ENCODE results near the gene DNAAF3.

The DNAAF3 gene

GRCh38 chr19:55171440-55171839, 5.0 kb upstream of the DNAAF3 start:
- no peak overlapping the region for H3K4me2 ChIP-seq (ENCODE audit: low read depth, low read length, poor library complexity, severe bottlenecking)
- H3K79me2 ChIP-seq (ENCODE audit: insufficient read depth, low read length) = no peaks in the 10 kb centered on the region
- H2AFZ ChIP-seq (ENCODE audit: low read length) = no peak overlapping the region
- no peaks in the 10 kb centered on the region for H3K27me3 ChIP-seq (ENCODE audit: insufficient read depth, low read length, poor library complexity, severe bottlenecking)
- no peaks in the 10 kb centered on the region for H3K9me3 ChIP-seq (ENCODE audit: insufficient read depth, low read depth, low read length)
- H3K4me1 ChIP-seq (ENCODE audit: insufficient read depth, low read length, poor library complexity, severe bottlenecking) = no peaks in the 10 kb centered on the region
- H3K9me2 ChIP-seq (replicated peaks; ENCODE audit: low read depth, low read length) = no peaks in the 10 kb centered on the region
- no peaks in the 10 kb centered on the region for H3F3A ChIP-seq (ENCODE audit: low read depth)
- H4K20me1 ChIP-seq (ENCODE audit: insufficient read depth, low read length, poor library complexity, severe bottlenecking) = no peaks in the 10 kb centered on the region
- TF ChIP-seq CTCF (conservative IDR thresholded peaks at IDR 0.05; ENCODE audit: low read length) (no peak), EZH2phosphoT487 (IDR thresholded peaks at IDR 0.05; ENCODE audit: borderline replicate concordance) (no peak)
- no peak overlapping the region for H3K4me3 ChIP-seq (ENCODE audit: low read length, poor library complexity, severe bottlenecking)
- H3K9ac ChIP-seq (ENCODE audit: low read depth, low read length, poor library complexity, severe bottlenecking) = no peak overlapping the region
- no peaks in the 10 kb centered on the region for H3K36me3 ChIP-seq (ENCODE audit: insufficient read depth, low read length)

GRCh38 chr19:55169136-55169535, 2.7 kb upstream of the DNAAF3 start:
- no peaks in the 10 kb centered on the region for H3F3A ChIP-seq (ENCODE audit: low read depth)

GRCh38 chr19:55165952-55166529, 372 bp downstream of the DNAAF3 start:
- Histone ChIP-seq H3K4me3 (ENCODE audit: low read length, poor library complexity, severe bottlenecking) (peak overlapping the region; percentile 76), H3K4me1 (ENCODE audit: insufficient read depth, low read length, poor library complexity, severe bottlenecking) (peaks cover 3% of the 10 kb centered on the region), H3F3A (ENCODE audit: low read depth) (no peaks in the 10 kb centered on the region), H3K9ac (ENCODE audit: low read depth, low read length, poor library complexity, severe bottlenecking) (no peak overlapping the region), H3K9me2 (replicated peaks; ENCODE audit: low read depth, low read length) (no peaks in the 10 kb centered on the region), H4K20me1 (ENCODE audit: insufficient read depth, low read length, poor library complexity, severe bottlenecking) (no peaks in the 10 kb centered on the region), H3K36me3 (ENCODE audit: insufficient read depth, low read length) (no peaks in the 10 kb centered on the region), H3K27me3 (ENCODE audit: insufficient read depth, low read length, poor library complexity, severe bottlenecking) (no peaks in the 10 kb centered on the region), H3K79me2 (ENCODE audit: insufficient read depth, low read length) (no peaks in the 10 kb centered on the region), H3K4me2 (ENCODE audit: low read depth, low read length, poor library complexity, severe bottlenecking) (peak overlapping the region; percentile 90), H3K9me3 (ENCODE audit: insufficient read depth, low read depth, low read length) (no peaks in the 10 kb centered on the region), H2AFZ (ENCODE audit: low read length) (peak overlapping the region; percentile 84)
- peak; percentile 88 for TF ChIP-seq CTCF (conservative IDR thresholded peaks at IDR 0.05; ENCODE audit: low read length)
- TF ChIP-seq EZH2phosphoT487 (IDR thresholded peaks at IDR 0.05; ENCODE audit: borderline replicate concordance) = no peak

More at GRCh38 chr19:55169136-55169535, 2.7 kb upstream of the DNAAF3 start:
- no peaks in the 10 kb centered on the region for H4K20me1 ChIP-seq (ENCODE audit: insufficient read depth, low read length, poor library complexity, severe bottlenecking)
- peaks cover 3% of the 10 kb centered on the region for H3K4me1 ChIP-seq (ENCODE audit: insufficient read depth, low read length, poor library complexity, severe bottlenecking)
- no peak overlapping the region for H3K4me3 ChIP-seq (ENCODE audit: low read length, poor library complexity, severe bottlenecking)
- H2AFZ ChIP-seq (ENCODE audit: low read length) = no peak overlapping the region
- H3K79me2 ChIP-seq (ENCODE audit: insufficient read depth, low read length) = no peaks in the 10 kb centered on the region
- no peak overlapping the region for H3K9ac ChIP-seq (ENCODE audit: low read depth, low read length, poor library complexity, severe bottlenecking)
- TF ChIP-seq CTCF (conservative IDR thresholded peaks at IDR 0.05; ENCODE audit: low read length) (no peak), EZH2phosphoT487 (IDR thresholded peaks at IDR 0.05; ENCODE audit: borderline replicate concordance) (no peak)
- H3K9me2 ChIP-seq (replicated peaks; ENCODE audit: low read depth, low read length) = no peaks in the 10 kb centered on the region
- H3K36me3 ChIP-seq (ENCODE audit: insufficient read depth, low read length) = no peaks in the 10 kb centered on the region
- no peaks in the 10 kb centered on the region for H3K9me3 ChIP-seq (ENCODE audit: insufficient read depth, low read depth, low read length)
- no peak overlapping the region for H3K4me2 ChIP-seq (ENCODE audit: low read depth, low read length, poor library complexity, severe bottlenecking)
- no peaks in the 10 kb centered on the region for H3K27me3 ChIP-seq (ENCODE audit: insufficient read depth, low read length, poor library complexity, severe bottlenecking)

All from Loucy (cell line).